ENCODE measurements around the gene UBE2L3. TPM values are rescaled to one million over a fixed set of nuclear protein-coding genes. Genes with fewer than 3 reads are reported as not detected.

The UBE2L3 gene
- total and polyA plus RNA-seq, 2 of the 8 experiments (the other 6 are each of a cell fraction or from before 2014, with no cell fraction given) = 63.5 to 90.0 TPM

MicroRNA genes within 50 kb of the gene (microRNA counts, 767-probe panel; counts per million panel counts)
- microRNA hsa-miR-130b-3p (879 counts per million, percentile 95 among the panel's probes with 10 or more counts), microRNA hsa-miR-301b (879 counts per million, percentile 95 among the panel's probes with 10 or more counts)

Small RNA genes within 50 kb of the gene (microRNA-seq; reads per million reads assigned to microRNA genes)
- 676 to 817 reads per million in 2 experiments for gene MIR130B (ENCODE audit: borderline microRNAs expressed in 2 of 2, borderline number of aligned reads in 2 of 2, borderline replicate concordance in 1 of 2)
- 4.6 to 4.7 reads per million in 2 experiments for gene MIR301B (ENCODE audit: borderline microRNAs expressed in 2 of 2, borderline number of aligned reads in 2 of 2, borderline replicate concordance in 1 of 2)

Small RNA genes within 50 kb of the gene (small RNA-seq; reads per million reads assigned to genes)
- gene MIR301B (ENCODE audit: insufficient read depth) (686 reads per million, percentile 99 among the genes with 10 or more reads in this experiment), gene RF00492 (ENCODE audit: insufficient read depth) (not detected), gene RN7SKP221 (ENCODE audit: insufficient read depth) (not detected)

Other genes with a start within 250 kb of the UBE2L3 start
- 0.19 and 0.21 TPM in 2 replicates for gene RIMBP3B, start 184.0 kb upstream of the UBE2L3 start, total RNA-seq (2021; fragmentation: NEBNext Ultra II Directional; extraction: Animal tissue kit (Norgen Biotek cat#: 25700))
- gene RIMBP3B, start 184.0 kb upstream of the UBE2L3 start, polyA plus RNA-seq (2011; rRNA removed) = 0.02 TPM in 1 of 2 replicates, not detected in the other
- gene HIC2, start 150.3 kb upstream of the UBE2L3 start, total RNA-seq (2021; fragmentation: NEBNext Ultra II Directional; extraction: Animal tissue kit (Norgen Biotek cat#: 25700)) = 21.9 and 23.3 TPM in 2 replicates
- 8.0 and 12.0 TPM in 2 replicates for gene HIC2, start 150.3 kb upstream of the UBE2L3 start, polyA plus RNA-seq (2011; rRNA removed)
- 0.74 and 1.3 TPM in 2 replicates for gene TMEM191C, start 100.3 kb upstream of the UBE2L3 start, total RNA-seq (2021; fragmentation: NEBNext Ultra II Directional; extraction: Animal tissue kit (Norgen Biotek cat#: 25700))
- gene TMEM191C, start 100.3 kb upstream of the UBE2L3 start, polyA plus RNA-seq (2011; rRNA removed) = 2.6 and 3.4 TPM in 2 replicates
- gene RIMBP3C, start 16.3 kb upstream of the UBE2L3 start, total RNA-seq (2021; fragmentation: NEBNext Ultra II Directional; extraction: Animal tissue kit (Norgen Biotek cat#: 25700)) = not detected in 2 replicates
- gene RIMBP3C, start 16.3 kb upstream of the UBE2L3 start, polyA plus RNA-seq (2011; rRNA removed) = 0.08 and 0.20 TPM in 2 replicates
- 36.5 and 36.7 TPM in 2 replicates for gene YDJC, start 62.3 kb downstream of the UBE2L3 start, total RNA-seq (2021; fragmentation: NEBNext Ultra II Directional; extraction: Animal tissue kit (Norgen Biotek cat#: 25700))
- gene YDJC, start 62.3 kb downstream of the UBE2L3 start, polyA plus RNA-seq (2011; rRNA removed) = 45.2 and 77.7 TPM in 2 replicates
- gene CCDC116, start 65.0 kb downstream of the UBE2L3 start, total RNA-seq (2021; fragmentation: NEBNext Ultra II Directional; extraction: Animal tissue kit (Norgen Biotek cat#: 25700)) = not detected in 2 replicates
- 0.08 and 0.14 TPM in 2 replicates for gene CCDC116, start 65.0 kb downstream of the UBE2L3 start, polyA plus RNA-seq (2011; rRNA removed)
- 51.1 and 54.5 TPM in 2 replicates for gene SDF2L1, start 74.6 kb downstream of the UBE2L3 start, total RNA-seq (2021; fragmentation: NEBNext Ultra II Directional; extraction: Animal tissue kit (Norgen Biotek cat#: 25700))
- gene SDF2L1, start 74.6 kb downstream of the UBE2L3 start, polyA plus RNA-seq (2011; rRNA removed) = 59.6 and 75.4 TPM in 2 replicates
- gene PPIL2, start 98.3 kb downstream of the UBE2L3 start, total RNA-seq (2021; fragmentation: NEBNext Ultra II Directional; extraction: Animal tissue kit (Norgen Biotek cat#: 25700)) = 34.4 and 37.7 TPM in 2 replicates
- 34.6 and 46.4 TPM in 2 replicates for gene PPIL2, start 98.3 kb downstream of the UBE2L3 start, polyA plus RNA-seq (2011; rRNA removed)
- 6.7 and 7.6 TPM in 2 replicates for gene YPEL1, start 168.1 kb downstream of the UBE2L3 start, total RNA-seq (2021; fragmentation: NEBNext Ultra II Directional; extraction: Animal tissue kit (Norgen Biotek cat#: 25700))
- gene YPEL1, start 168.1 kb downstream of the UBE2L3 start, polyA plus RNA-seq (2011; rRNA removed) = 5.9 and 6.0 TPM in 2 replicates